Panc1 (cell line): ENCODE measurements around the gene PATJ.

Experiments used
- POLR2AphosphoS5 ChIP-seq: IDR thresholded peaks from 2 replicates; pipeline ENCODE4 v1.6.1; 2012; ENCODE audit warnings: mild to moderate bottlenecking, low read depth, low read length, moderate library complexity
- SIN3A ChIP-seq: IDR thresholded peaks from 2 replicates; pipeline ENCODE4 v1.6.1; 2012; ENCODE audit warnings: low read depth, mild to moderate bottlenecking, low read length, moderate library complexity, borderline replicate concordance; ENCODE audit not compliant: insufficient read depth
- TF ChIP-seq, protein P1 (sequence below): fragments of 450-650 bp; IDR thresholded peaks from 2 replicates; pipeline ENCODE4 v1.5.1; 2017; ENCODE audit warnings: mild to moderate bottlenecking

DNA sequence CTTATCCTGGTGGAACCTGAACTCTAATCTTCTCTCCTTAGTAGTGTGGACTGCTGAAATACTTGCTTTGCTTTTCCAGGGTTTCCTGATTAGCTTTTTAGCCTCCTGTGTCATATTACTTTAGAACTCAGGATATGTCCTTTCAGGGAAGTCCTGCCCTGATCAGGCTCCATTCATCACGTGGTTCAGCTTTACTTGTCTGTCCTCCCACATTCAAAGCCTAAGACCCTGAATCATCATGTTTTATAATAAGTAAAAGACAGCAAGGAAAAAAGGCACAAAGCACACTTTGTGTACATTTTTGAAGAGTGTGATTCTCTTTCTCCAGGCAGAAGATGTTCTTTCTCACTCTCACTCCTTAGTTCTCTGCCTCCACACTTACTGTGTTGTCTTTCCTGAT lies 70.6 kb downstream of the PATJ start:
- TF ChIP-seq, protein P1, sequence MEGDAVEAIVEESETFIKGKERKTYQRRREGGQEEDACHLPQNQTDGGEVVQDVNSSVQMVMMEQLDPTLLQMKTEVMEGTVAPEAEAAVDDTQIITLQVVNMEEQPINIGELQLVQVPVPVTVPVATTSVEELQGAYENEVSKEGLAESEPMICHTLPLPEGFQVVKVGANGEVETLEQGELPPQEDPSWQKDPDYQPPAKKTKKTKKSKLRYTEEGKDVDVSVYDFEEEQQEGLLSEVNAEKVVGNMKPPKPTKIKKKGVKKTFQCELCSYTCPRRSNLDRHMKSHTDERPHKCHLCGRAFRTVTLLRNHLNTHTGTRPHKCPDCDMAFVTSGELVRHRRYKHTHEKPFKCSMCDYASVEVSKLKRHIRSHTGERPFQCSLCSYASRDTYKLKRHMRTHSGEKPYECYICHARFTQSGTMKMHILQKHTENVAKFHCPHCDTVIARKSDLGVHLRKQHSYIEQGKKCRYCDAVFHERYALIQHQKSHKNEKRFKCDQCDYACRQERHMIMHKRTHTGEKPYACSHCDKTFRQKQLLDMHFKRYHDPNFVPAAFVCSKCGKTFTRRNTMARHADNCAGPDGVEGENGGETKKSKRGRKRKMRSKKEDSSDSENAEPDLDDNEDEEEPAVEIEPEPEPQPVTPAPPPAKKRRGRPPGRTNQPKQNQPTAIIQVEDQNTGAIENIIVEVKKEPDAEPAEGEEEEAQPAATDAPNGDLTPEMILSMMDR: no peak
- TF ChIP-seq SIN3A (no peak), POLR2AphosphoS5 (no peak)
